Eye (tissue), 1 donor: ENCODE data around the gene ATXN7L1.

Experiments
- DNase-seq: peaks from one replicate; pipeline ENCODE4 v3.0.0-alpha.2; 2015

The ATXN7L1 gene

GRCh38 chr7:105775580-105775979 is 100.8 kb downstream of the ATXN7L1 start:
- no peak for DNase-seq

- no peak for DNase-seq
These were observed 103.4 kb downstream of the ATXN7L1 start for GRCh38 chr7:105773030-105773460.

GRCh38 chr7:105769901-105770628 is 106.3 kb downstream of the ATXN7L1 start:
- DNase-seq = no peak

- no peak for DNase-seq
These were observed 107.4 kb downstream of the ATXN7L1 start for GRCh38 chr7:105768898-105769507.

GRCh38 chr7:105768117-105768516 is 108.3 kb downstream of the ATXN7L1 start:
- DNase-seq = no peak

GRCh38 chr7:105766421-105767073 is 109.9 kb downstream of the ATXN7L1 start:
- no peak for DNase-seq

GRCh38 chr7:105765846-105766245 is 110.6 kb downstream of the ATXN7L1 start:
- no peak for DNase-seq

GRCh38 chr7:105764506-105764905 is 111.9 kb downstream of the ATXN7L1 start:
- no peak for DNase-seq

- no peak for DNase-seq
These were observed 115.6 kb downstream of the ATXN7L1 start for GRCh38 chr7:105760551-105761447.

- peak; percentile 73 for DNase-seq
These were observed 116.5 kb downstream of the ATXN7L1 start for GRCh38 chr7:105759670-105760550.

GRCh38 chr7:105756367-105756766 is 120.0 kb downstream of the ATXN7L1 start:
- DNase-seq = no peak

- no peak for DNase-seq
These were observed 123.6 kb downstream of the ATXN7L1 start for GRCh38 chr7:105752671-105753275.

GRCh38 chr7:105751054-105751453 is 125.3 kb downstream of the ATXN7L1 start:
- no peak for DNase-seq

GRCh38 chr7:105748701-105749100 is 127.7 kb downstream of the ATXN7L1 start:
- DNase-seq = no peak

GRCh38 chr7:105745681-105746330 is 130.6 kb downstream of the ATXN7L1 start:
- no peak for DNase-seq

- DNase-seq = no peak
These were observed 132.1 kb downstream of the ATXN7L1 start for GRCh38 chr7:105744258-105744657.

- DNase-seq = no peak
These were observed 132.9 kb downstream of the ATXN7L1 start for GRCh38 chr7:105743351-105744090.

- DNase-seq = no peak
These were observed 133.6 kb downstream of the ATXN7L1 start for GRCh38 chr7:105742787-105743186.

- DNase-seq = no peak
These were observed 134.4 kb downstream of the ATXN7L1 start for GRCh38 chr7:105741982-105742381.

- no peak for DNase-seq
These were observed 138.3 kb downstream of the ATXN7L1 start for GRCh38 chr7:105738133-105738532.
